ENCODE results near the gene FGD2.

The FGD2 gene, protein sequence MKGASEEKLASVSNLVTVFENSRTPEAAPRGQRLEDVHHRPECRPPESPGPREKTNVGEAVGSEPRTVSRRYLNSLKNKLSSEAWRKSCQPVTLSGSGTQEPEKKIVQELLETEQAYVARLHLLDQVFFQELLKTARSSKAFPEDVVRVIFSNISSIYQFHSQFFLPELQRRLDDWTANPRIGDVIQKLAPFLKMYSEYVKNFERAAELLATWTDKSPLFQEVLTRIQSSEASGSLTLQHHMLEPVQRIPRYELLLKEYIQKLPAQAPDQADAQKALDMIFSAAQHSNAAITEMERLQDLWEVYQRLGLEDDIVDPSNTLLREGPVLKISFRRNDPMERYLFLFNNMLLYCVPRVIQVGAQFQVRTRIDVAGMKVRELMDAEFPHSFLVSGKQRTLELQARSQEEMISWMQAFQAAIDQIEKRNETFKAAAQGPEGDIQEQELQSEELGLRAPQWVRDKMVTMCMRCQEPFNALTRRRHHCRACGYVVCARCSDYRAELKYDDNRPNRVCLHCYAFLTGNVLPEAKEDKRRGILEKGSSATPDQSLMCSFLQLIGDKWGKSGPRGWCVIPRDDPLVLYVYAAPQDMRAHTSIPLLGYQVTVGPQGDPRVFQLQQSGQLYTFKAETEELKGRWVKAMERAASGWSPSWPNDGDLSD

DNA sequence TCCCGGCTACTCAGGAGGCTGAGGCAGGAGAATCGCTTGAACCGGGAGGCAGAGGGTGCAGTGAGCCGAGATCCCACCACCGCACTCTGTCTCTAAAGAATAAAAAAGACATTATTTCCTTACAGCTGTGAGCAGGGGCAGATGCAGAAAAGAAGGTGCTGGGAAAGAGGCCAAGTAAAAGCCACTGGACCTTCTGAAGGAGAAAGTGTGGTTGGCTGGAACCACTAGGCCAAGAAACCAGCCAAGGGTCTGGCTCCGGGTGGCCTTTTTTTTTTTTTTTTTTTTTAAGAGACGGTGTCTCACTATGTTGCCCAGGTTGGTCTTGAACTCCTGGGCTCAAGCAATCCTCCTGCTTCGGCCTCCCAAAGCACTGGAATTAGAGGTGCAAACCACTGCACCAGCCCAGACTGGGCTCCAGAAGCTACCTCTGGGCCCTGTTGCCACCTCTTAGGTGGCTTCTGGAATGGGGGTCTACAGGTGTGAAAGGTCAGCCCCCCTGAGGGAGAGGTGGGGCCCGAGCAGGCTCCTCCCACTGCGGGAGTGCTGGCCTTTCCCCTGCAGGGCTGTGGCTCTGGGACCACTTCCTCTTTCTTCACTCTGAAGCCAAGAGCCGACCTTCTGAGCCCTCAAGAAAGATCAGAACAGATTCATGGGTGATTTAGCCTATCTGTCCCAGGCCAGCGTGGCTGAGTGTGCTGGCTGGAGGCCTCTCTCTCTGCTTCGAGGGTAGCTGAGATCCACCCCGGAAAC, at the start of gene FGD2:
Gene FGD2, plus strand, starts transcription at position 595 of the 750 bp plus-strand sequence. CDS start 163 bp downstream, outside the sequence.
- peak; percentile 34 for DNase-seq (ENCODE audit: low read depth)

DNA sequence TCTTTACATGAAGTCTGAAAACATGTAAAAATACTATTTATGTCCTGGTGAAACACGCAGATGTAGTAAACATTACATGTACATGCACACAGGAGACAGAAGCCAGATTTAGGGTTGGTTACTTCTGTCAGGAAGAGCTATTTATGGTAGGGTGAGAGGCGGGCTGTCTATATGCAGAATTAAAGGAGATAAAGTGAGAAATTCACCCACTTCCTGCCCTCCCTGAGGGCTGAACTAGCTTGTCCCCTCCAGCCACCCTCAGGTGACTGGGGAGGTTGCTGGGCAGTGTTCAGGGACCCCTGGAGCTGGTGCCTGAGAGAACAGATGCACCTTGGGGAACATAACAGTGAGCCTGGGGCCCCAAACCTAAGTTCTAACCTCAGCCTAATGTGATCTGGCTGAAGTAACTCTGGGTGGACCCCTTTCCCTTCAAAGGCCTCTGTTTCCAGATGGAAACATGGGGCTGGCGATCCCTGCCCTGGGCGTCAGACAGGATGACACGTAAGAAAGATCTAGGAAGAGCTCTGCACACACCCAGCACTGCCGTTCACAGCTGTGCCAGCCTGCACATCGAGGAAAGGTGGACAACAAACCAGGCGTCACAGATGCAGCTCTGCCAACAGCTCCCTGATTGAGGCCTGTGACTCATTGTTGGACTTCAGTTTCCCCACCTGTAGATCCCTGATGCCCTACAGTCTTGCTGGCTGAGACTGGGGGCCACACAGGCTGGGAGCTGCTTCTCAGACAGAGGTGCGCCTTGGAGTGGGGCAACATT, 49.6 kb upstream of the FGD2 start:
- DNase-seq (ENCODE audit: low read depth), result no peak

DNA sequence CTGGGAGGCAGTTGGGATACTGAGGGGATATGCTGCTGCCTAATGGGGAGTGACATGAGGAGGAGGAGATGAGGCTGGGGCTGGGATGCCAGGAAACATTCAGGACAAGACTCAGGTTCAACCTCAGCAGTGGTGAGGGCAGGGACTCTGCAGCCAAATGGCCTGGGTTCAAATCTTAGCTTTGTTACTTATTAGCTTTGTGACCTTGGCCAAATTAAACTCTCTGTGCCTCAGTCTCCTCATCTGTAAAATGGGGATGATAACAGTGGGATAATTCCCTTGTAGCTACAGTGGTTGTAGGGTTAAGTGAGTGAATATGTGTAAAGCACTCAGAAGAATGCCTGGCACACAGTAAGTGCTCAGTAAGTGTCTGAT, 49.0 kb upstream of the FGD2 start:
- no peak for DNase-seq (ENCODE audit: low read depth)

- DNase-seq (ENCODE audit: low read depth), result no peak
Observed at GRCh38 chr6:36957773-36958271, 47.6 kb upstream of the FGD2 start.

GRCh38 chr6:36958775-36959554, 46.5 kb upstream of the FGD2 start:
- DNase-seq (ENCODE audit: low read depth), result no peak

- DNase-seq (ENCODE audit: low read depth), result no peak
Observed at GRCh38 chr6:36959555-36960250, 45.8 kb upstream of the FGD2 start.

DNA sequence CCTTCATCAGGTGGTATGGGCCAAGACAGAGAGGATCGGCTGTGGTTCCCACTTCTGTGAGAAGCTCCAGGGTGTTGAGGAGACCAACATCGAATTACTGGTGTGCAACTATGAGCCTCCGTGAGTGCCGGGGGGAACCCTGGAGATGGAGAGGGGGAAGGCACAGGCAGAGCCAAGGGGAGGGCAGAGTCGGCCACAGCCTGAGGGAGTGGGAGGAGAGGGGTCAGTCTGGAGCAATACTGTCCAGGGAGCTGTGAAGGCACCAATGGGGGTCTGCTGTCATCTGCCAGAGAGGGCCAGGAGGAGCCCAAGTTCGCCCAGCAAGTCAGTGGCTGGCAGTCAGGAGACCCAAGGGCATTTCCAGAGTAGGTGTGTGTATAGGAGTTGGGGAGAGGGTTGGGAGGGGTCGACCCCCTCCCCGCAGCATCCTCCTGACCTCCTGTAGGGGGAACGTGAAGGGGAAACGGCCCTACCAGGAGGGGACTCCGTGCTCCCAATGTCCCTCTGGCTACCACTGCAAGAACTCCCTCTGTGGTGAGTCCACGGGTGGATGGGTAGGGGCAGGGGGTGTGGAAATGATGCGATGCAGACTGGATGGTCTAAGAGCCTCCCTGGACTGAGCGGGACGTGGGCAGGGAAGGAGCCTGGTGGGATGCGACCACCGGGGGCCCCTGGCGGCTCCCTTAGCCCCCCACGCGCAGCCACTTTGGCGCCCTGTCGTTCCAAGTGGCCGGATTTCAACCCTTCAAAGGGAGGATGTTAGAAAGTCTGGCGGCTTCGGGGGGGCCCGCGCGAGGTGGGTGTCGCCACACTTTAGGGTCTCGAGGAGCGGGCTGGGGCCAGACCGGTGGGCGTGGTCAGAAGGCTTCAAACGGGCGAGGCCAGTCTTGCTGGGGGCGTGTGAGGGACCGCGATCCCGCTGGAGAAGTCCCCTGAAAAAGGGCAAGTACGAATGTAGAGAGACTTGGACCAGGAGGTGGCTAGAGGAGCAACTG, 43.7 kb upstream of the FGD2 start:
- DNase-seq (ENCODE audit: low read depth), result no peak

GRCh38 chr6:36962874-36963273, 42.6 kb upstream of the FGD2 start:
- DNase-seq (ENCODE audit: low read depth), result no peak

- DNase-seq (ENCODE audit: low read depth), result no peak
Observed at GRCh38 chr6:36963451-36964290, 41.8 kb upstream of the FGD2 start.

DNA sequence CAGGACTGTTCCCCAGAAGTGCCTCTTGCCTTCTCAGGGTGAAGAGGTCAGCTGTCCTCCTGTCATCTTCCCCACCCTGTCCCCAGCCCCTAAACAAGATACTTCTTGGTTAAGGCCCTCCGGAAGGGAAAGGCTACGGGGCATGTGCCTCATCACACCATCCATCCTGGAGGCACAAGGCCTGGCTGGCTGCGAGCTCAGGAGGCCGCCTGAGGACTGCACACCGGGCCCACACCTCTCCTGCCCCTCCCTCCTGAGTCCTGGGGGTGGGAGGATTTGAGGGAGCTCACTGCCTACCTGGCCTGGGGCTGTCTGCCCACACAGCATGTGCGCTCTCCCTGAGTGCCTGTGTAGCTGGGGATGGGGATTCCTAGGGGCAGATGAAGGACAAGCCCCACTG, 41.1 kb upstream of the FGD2 start:
- DNase-seq (ENCODE audit: low read depth), result no peak

GRCh38 chr6:36964908-36965307, 40.5 kb upstream of the FGD2 start:
- DNase-seq (ENCODE audit: low read depth), result no peak

DNA sequence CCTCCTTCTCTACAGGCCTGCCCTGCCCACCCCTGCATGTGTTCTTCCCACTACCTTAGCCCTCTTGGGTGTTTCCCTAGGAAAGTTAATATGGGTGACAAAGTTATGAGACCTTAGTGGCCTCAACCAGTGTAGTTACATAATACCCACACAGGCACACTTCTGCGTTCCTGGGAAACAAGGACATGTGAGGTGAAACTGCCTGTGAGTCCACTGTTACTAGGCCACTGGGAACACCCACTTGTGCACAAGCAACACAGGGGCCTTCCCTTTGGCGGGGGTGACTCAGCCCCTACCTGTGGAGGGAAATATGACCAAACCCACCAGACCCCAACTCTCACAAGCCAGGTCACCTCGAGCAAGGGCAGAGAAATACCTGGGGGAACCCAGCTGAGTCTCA, 38.2 kb upstream of the FGD2 start:
- no peak for DNase-seq (ENCODE audit: low read depth)

DNA sequence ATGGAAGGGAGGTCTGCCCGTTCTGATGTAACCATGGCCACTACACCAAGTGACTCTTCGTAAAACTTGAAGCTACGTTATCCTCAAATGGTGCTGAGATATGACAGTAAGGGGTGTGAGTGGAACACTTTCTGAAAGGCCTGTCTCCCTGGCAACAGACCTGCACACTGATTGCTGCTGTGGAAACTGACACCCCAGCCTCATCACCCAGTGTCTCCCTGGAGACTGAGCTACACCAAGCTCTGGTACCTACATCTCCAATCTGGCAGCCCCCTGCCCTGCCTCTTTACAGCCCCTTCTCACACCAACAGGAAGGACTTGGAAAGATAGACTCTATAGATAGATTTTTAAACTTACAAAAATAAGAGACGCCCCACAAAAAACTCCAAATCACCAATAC, 37.7 kb upstream of the FGD2 start:
- no peak for DNase-seq (ENCODE audit: low read depth)

DNA sequence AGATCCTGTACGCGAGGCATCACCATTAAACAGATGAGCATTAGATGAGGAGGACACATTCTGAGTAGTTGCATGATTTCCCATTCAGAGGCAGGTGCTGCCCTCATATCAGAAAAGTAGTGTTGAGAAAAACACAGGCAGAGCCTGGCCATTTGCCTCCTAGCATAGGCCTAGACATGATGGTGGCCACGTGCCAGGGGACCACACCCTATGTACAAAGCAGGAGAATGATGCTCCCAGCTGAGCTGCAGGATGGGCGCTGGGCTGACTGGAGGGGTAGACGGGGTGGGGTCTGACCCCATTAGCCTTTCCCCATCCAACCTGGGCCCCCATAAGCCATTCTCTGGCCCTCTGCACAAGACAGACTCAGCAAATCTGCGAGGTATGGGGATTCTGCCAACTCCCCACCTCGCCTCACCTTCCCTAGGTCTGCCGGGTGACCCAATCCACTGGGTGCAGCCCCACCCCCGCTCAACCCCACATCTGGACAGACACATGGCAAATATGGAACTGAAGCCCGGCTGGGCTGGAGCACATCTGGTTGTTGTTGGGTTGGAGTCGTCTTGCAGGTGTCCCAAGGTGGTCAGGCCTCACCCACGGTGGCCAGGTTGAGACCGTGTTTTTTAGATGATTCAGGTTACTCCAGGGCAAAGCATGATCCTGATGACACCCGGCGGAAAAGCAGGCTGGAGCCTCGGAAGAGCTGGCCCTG, 37.0 kb upstream of the FGD2 start:
- DNase-seq (ENCODE audit: low read depth), result no peak

- no peak for DNase-seq (ENCODE audit: low read depth)
Observed at GRCh38 chr6:36969240-36969691, 36.2 kb upstream of the FGD2 start.

DNA sequence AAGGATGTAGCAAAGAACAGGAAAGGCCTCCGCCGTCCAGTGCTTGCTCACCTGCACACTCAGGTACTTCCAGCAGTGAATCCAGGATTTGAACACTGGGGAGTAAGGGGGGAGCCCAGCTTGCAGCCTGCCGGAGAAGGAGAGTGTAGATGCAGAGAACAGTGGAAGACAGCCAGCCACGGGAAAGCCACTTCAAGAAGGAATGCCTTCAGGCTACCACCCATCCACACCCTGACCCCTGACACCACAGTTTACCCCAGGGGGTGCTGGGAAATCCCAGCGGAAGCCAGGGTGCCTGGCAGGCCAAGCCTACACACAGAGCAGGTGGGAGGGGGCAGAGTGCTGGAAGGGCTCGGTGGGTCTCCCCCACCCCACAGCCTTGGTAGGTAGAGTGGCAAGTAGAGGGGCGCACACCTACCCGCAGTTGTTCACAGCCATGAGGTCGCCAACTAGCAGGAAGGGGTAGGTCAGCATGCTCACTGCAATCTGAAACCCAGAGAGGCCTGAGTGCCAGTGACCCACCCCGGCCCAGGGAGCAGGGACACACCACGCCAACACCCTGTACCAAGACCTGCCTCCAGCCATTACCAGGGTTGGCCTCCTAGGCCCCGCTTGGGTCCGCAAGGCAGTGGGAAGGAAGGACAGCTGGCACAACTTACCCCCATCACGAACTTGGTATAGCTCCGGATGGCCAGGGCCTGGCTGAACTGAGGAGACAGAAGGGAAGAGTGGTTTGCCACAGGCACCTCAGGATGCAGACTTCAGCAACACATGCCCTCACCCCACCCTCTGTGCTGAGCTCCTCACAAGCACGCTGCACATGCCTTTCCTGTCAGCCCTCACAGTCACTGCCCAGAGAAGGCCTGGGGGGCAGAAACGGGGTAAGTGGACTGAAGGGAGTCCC, 35.2 kb upstream of the FGD2 start:
- DNase-seq (ENCODE audit: low read depth), result no peak
